Hypothalamus (tissue), 51 donors: ENCODE data around the gene AP3D1.
"Not testable (repeated sequence)": the region's sequence is repeated elsewhere in the genome, so short reads cannot be mapped to it uniquely, and the experiment has no call there.

Experiments
- DNase-seq, 51 donors: peaks; one replicate each; lab custom pipeline; 2025; lab: John Stamatoyannopoulos, UW

The AP3D1 gene

GRCh38 chr19:2131012-2131975 lies 20.1 kb downstream of the AP3D1 start:
- not testable (repeated sequence) for DNase-seq

- DNase-seq = no peak
These were observed 21.2 kb downstream of the AP3D1 start for GRCh38 chr19:2129892-2130770.

GRCh38 chr19:2129486-2129885 lies 21.9 kb downstream of the AP3D1 start:
- peak in 4 of 51 donors; percentile 6 to 17 (median 12) for DNase-seq

- no peak for DNase-seq
These were observed 22.3 kb downstream of the AP3D1 start for GRCh38 chr19:2129022-2129421.

DNA sequence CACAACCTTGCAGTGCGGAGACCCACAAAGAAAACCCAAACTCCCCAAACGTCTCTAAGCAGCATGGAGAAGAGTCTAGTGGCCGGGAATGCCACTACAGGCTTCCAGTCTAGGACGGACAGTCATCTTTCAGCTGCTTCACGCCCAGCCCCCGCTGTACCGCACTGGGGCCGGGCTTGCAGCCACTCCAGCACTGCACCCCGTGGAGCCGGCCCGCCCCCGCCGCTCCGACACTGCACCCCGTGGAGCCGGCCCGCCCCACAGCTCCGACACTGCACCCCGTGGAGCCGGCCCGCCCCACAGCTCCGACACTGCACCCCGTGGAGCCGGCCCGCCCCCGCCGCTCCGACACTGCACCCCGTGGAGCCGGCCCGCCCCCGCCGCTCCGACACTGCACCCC lies 23.1 kb downstream of the AP3D1 start:
- DNase-seq = not testable (repeated sequence)

- no peak for DNase-seq
These were observed 23.6 kb downstream of the AP3D1 start for GRCh38 chr19:2127758-2128157.

DNA sequence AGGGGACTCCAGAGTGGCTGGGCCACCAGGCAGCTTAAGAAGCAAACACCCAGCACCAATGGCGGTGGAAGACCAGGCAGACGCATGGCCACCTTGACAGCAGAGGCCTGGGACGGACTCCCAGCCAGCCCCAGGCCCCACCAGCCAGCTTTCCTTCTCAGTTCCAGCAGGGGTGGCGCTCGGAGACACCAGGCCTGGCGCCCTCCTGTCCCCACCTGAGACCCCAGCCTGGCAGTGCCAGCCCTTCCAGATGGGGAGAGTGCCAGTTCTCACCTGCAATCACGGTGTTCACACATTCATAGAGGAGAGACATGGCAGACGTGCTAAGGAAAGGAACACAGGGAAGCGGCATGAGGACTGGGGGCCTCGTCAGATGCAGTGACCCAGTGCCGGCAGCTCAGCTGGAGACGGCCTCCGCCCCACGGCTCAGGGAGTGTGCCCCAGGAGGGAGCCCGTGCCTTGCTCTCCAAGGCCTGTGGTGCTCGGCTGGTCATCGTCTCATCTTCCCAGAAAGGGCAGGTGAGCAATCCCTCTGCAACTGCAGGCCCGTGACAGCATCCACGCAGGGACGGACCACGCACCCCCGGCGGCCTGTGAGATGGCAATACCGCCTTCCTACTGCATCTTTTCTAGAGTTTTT lies 24.4 kb downstream of the AP3D1 start:
- no peak for DNase-seq

DNA sequence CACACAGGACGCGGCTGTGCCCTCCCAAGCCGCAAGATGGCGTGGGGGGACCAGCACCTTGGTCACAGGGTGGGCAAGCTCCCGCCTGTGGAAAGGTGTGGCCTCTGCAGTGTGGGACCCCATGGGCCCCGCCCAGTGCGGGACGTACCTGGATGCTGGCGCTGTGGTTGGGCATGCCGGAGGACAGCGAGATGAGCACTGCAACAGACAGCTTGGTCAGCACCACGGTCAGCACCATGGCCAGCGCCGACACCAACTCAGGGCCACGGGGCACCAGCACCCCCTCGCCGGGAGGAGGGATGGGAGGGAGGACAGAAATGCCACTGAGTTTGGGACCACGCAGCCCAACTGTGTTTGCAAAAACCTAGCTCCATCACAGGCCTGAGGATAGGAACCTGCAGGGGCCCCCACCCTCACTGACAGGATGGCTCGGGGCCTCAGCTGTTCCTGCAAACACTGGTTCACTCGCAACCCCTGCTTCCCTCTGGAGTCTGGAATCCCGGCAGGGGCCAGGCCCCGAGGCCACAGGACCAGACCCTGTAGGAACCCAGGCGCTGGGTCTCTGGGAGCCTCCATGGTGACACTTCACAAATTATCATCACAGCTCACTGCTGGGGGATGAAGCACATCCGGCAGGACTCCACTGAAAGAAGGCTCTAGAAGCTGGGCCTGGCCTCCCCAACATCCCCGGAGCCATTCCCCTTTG lies 27.5 kb downstream of the AP3D1 start:
- no peak for DNase-seq

GRCh38 chr19:2122982-2123381 lies 28.4 kb downstream of the AP3D1 start:
- no peak for DNase-seq

GRCh38 chr19:2122251-2122650 lies 29.1 kb downstream of the AP3D1 start:
- DNase-seq = no peak

- no peak for DNase-seq
These were observed 29.8 kb downstream of the AP3D1 start for GRCh38 chr19:2121416-2122051.

- DNase-seq = no peak
These were observed 30.5 kb downstream of the AP3D1 start for GRCh38 chr19:2120821-2121220.

DNA sequence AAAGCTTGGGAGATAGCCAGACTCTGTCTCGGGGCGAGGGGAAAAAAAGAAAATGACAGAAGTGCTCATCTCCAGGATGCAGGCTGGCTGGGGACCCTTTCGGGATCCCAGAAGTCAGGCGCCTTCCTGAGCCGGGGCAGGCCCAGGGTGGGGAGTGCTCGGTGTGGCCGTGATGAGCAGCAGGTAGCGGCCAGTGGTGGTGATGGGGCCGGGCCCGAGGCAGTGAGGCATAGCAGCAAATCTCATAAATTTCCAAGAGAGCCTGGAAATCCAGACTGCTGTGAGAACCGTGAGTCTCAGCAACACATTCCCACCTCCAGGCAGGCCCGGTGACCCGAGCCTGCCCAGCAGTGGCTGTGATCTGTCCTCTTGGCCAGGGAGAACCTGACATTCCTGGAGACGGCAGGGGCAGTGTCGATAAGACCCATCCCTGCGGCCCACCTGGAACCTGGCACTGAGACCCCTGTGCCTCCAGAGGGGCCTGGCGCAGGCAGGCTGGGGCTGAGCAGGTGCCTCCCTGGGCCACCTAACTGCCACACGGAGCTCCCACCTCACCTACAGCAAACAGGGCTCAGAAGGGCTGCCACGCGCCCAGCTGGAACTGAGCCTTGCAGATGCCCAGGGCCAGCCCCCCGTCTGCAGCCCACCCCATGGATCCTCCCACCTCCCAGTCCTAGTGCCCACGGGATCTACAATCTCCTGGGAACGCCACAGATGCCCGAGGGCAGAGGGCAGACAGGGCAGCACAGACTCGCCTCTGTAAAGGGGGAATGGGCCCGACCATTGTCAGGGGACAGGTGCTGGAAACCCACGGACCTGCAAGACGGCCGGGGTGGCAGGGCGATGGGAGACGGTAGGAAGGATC lies 31.2 kb downstream of the AP3D1 start:
- DNase-seq = no peak

DNA sequence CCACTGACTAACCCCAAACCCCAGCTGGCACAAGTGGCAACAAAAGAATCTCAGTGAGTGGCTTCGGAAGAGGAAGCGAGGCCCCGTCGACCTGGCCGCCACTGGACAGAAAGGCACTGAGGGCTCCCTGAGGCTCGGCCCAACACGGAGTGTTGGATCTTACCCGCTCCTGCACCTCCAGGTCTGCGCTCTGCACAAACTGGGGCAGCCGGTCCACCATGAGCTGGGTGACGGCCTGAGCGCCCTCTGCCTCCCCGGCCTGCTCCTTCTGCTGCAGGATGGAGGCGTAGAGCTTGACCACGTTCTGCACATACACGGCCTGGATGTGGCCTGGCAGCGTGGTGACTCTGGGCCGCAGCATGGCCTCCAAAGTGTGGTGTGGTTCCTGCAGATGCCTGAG lies 32.9 kb downstream of the AP3D1 start:
- DNase-seq = no peak

DNA sequence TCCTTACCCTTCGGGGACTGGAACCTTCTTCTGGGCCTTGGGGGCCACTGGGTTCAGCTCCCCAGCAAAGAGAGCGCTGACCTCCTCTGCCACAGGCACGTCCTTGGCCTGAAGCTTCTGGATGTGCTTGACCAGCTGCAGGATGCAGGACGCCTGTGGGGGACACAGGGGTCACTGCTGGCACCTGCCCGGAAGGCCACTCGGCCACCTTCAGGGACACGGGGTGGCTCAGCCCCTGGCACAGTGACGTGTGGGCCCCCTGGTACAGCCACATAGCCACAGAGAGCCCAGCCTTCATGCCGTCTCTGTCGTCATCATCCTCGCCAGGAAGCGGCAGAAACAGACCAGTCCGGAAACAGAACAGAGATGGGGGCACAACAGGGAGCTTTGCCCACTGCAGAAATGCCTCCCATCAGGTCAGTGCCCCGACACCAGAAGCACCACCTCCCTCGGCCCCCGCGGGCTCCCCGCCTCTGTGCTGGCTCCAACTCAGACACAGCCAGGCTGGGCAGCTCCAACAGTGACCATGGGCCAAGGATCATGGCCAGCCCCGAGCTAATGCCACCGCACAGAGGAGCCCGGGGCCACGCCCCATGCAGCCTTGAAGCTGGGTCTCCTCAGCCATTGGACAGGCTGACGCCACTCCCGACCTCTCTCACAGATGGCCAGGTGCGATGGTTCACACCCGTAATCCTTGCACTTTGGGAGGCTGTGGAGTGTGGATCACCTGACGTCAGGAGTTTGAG lies 34.0 kb downstream of the AP3D1 start:
- peak in 2 of 51 donors; percentile 19 to 21 for DNase-seq

DNA sequence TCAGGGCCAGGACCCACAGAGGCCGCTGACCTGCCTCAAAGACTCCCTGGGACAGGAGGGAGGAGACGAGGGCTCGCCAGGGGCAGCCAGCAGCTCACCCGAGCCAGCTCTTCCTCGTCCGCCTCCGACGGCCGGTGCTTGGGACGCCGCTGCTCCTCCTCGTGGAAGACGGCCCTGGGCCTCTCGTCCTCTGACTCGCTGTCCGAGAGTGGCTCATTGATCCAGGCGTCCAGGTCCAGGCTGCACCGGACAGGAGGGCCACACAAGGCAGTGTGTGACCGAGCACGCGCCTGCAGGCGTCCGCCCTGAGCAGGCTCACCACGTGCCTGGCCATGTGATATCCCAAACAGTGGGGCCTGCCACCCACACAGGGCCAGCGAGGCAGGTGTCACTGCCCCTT lies 34.9 kb downstream of the AP3D1 start:
- DNase-seq = no peak

DNA sequence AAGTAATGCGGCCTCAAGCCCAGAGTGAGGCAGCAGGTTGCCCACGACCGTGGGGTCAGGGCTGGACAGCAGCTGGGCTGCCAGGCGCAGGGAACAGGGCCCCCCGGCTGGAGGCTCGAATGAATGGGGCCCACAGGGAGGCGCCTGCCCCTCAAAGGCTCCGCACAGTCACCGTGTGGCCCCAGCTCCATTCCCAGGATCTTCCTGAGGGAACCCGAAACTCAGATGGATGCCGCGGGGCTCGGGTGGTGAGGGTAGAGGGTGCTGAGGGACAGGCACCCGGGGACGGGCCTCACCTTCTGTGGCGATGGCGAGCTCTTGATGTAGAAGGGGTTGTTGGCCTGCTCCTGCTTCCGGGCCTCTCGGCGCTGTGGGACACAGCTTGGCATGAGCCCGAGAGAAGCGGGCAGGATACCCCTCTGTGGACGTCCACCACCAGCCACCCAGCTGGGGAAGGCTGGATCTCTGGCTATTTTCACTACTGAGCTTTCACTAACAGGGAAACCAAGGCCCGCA lies 35.4 kb downstream of the AP3D1 start:
- no peak for DNase-seq

DNA sequence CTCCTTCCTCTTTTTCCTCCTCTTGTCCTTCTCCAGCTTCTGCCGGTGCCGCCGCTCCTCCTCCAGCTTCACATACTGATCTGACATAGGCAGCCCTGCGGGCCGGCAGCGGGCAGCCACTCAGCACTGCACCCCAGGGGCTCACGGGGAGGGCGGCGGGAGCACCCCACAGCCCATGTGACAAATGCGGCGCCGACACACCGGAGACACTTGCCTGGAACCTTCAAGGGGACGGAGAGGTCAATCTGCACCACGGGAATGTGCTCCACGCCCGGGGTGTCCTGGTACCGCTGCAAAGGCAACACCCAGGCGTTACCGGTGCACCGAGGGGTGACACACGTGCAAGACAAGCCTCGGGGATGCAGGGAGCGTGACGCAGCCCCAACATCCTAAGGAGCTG lies 36.0 kb downstream of the AP3D1 start:
- no peak for DNase-seq
